K562 (cell line): ENCODE measurements around the gene TMEM69. TPM values are rescaled to one million over a fixed set of nuclear protein-coding genes. Genes with fewer than 3 reads are reported as not detected.

Experiments used
- BRD9 ChIP-seq: fragments of 450-650 bp; IDR thresholded peaks from 2 replicates; pipeline ENCODE4 v1.6.1; 2018; ENCODE audit warnings: low read depth; ENCODE audit not compliant: partially characterized antibody
- CBX8 ChIP-seq: fragments of 200-600 bp; sonication (generic); IDR thresholded peaks from 2 replicates; pipeline ENCODE4 v1.6.1; 2012; ENCODE audit warnings: borderline replicate concordance, mixed run types, low read depth, mild to moderate bottlenecking, moderate library complexity, mixed read lengths, low read length, control low read depth, inconsistent platforms; ENCODE audit not compliant: poor library complexity, severe bottlenecking; ENCODE audit errors: extremely low read depth
- CCNT2 ChIP-seq: IDR thresholded peaks from 2 replicates; pipeline ENCODE4 v1.6.1; 2011; ENCODE audit warnings: borderline replicate concordance, low read depth, mild to moderate bottlenecking, moderate library complexity, mixed read lengths, low read length; ENCODE audit not compliant: insufficient read length; ENCODE audit errors: extremely low read depth
- CREBBP ChIP-seq: IDR thresholded peaks from one replicate; pipeline ENCODE4 v1.6.1; 2012; ENCODE audit warnings: low read depth, mild to moderate bottlenecking, control low read depth, inconsistent platforms, low read length
- HDAC2 ChIP-seq: fragments of 450-650 bp; IDR thresholded peaks from 2 replicates; pipeline ENCODE4 v1.6.1; 2016; ENCODE audit warnings: mild to moderate bottlenecking
- MTA3 ChIP-seq: fragments of 450-650 bp; formaldehyde crosslinking; IDR thresholded peaks from 2 replicates; pipeline ENCODE4 v1.6.1; 2017; ENCODE audit warnings: mild to moderate bottlenecking, borderline replicate concordance
- POLR2G ChIP-seq: fragments of 200-400 bp; formaldehyde crosslinking; IDR thresholded peaks from 2 replicates; pipeline ENCODE4 v1.6.1; 2017; ENCODE audit warnings: low read depth, mild to moderate bottlenecking, antibody characterized with exemption, low read length, moderate library complexity
- PTTG1 ChIP-seq: fragments of 450-650 bp; IDR thresholded peaks from 2 replicates; pipeline ENCODE4 v1.6.1; 2016; ENCODE audit warnings: low read depth, mild to moderate bottlenecking, missing genetic modification characterization, missing compliant biosample characterization
- SRSF9 ChIP-seq: fragments of 200-400 bp; formaldehyde crosslinking; IDR thresholded peaks from 2 replicates; pipeline ENCODE4 v1.6.1; 2017; ENCODE audit warnings: low read depth, low read length, borderline replicate concordance
- TAF9B ChIP-seq: fragments of 450-650 bp; IDR thresholded peaks from 2 replicates; pipeline ENCODE4 v1.6.1; 2018; ENCODE audit warnings: mild to moderate bottlenecking; ENCODE audit not compliant: partially characterized antibody
- TEAD1 ChIP-seq, 2 experiments: fragments of 450-650 bp in 1 of 2; sonication (generic) in 1 of 2; formaldehyde crosslinking; IDR thresholded peaks; 2 replicates each; pipeline versions ENCODE4 v1.4.0 to v1.8.0; 2020 to 2022; ENCODE audit warnings: mild to moderate bottlenecking in 2 of 2, missing genetic modification reagents in 1 of 2
- U2AF1 ChIP-seq: fragments of 200-400 bp; formaldehyde crosslinking; optimal IDR thresholded peaks from 2 replicates; pipeline ENCODE3; 2017; ENCODE audit warnings: mild to moderate bottlenecking, low read depth, low read length, moderate library complexity
- XRCC4 ChIP-seq: IDR thresholded peaks from one replicate; pipeline ENCODE4 v1.6.1; 2011; ENCODE audit not compliant: insufficient read depth, insufficient read length; ENCODE audit errors: extremely low read depth
- YBX1 ChIP-seq: fragments of 450-650 bp; IDR thresholded peaks from 2 replicates; pipeline ENCODE4 v1.7.1; 2016; ENCODE audit warnings: mild to moderate bottlenecking
- ZNF24 ChIP-seq: fragments of 450-650 bp; IDR thresholded peaks from 2 replicates; pipeline ENCODE4 v1.6.1; 2016
- ZNF444 ChIP-seq: fragments of 250-450 bp; sonication (Bioruptor Pico); IDR thresholded peaks from 2 replicates; pipeline ENCODE4 v1.4.0; 2020; ENCODE audit warnings: mild to moderate bottlenecking, moderate library complexity
- polyA plus RNA-seq, 8 experiments: library from polyadenylated mRNA; depleted of rRNA in 4 of 8; stranded (reverse) in 5 of 8; unstranded in 3 of 8; fragments of >200 nt; fragmentation: Nextera tagmentation in 2 of 8; fragmentation: Illumina TruSeq in 1 of 8; extraction: Ambion mirVana in 2 of 8; extraction: Trizol in 1 of 8; gene quantifications; 2 replicates each; pipeline versions ENCODE4 v1.2.1 to v1.2.3, GENCODE V29; 2011 to 2014; ENCODE audit warnings: inconsistent platforms in 1 of 8, missing spikeins in 1 of 8
- total RNA-seq, 7 experiments: library from RNA; depleted of rRNA in 6 of 7; stranded (reverse); fragments of >200 nt in 6 of 7; fragmentation: Illumina TruSeq in 2 of 7; extraction: Trizol in 2 of 7; gene quantifications; 2 replicates each; pipeline versions ENCODE4 v1.2.1 to v1.2.3, GENCODE V29; 2011 to 2021; ENCODE audit warnings: low replicate concordance in 1 of 7
- TF ChIP-seq, protein P1 (sequence below): sonication (generic); formaldehyde crosslinking; IDR thresholded peaks from 2 replicates; pipeline ENCODE4 v1.8.0; 2022; ENCODE audit warnings: mild to moderate bottlenecking, missing genetic modification reagents
- TF ChIP-seq, protein P2 (sequence below): IDR thresholded peaks from 2 replicates; pipeline ENCODE4 v1.6.1; 2016; ENCODE audit warnings: missing genetic modification characterization, missing compliant biosample characterization
- TF ChIP-seq, protein P3 (sequence below): sonication (generic); formaldehyde crosslinking; IDR thresholded peaks from 2 replicates; pipeline ENCODE4 v1.8.0; 2022; ENCODE audit warnings: mild to moderate bottlenecking, missing genetic modification reagents
- TF ChIP-seq, protein P4 (sequence below): sonication (generic); formaldehyde crosslinking; IDR thresholded peaks from 2 replicates; pipeline ENCODE4 v1.8.1; 2023; ENCODE audit warnings: mild to moderate bottlenecking, missing genetic modification reagents

TMEM69 gene
- total and polyA plus RNA-seq, 9 of the 15 experiments (the other 6 are each of a cell fraction or from before 2014, with no cell fraction given), result 47.3 to 248 (median 103) TPM

DNA sequence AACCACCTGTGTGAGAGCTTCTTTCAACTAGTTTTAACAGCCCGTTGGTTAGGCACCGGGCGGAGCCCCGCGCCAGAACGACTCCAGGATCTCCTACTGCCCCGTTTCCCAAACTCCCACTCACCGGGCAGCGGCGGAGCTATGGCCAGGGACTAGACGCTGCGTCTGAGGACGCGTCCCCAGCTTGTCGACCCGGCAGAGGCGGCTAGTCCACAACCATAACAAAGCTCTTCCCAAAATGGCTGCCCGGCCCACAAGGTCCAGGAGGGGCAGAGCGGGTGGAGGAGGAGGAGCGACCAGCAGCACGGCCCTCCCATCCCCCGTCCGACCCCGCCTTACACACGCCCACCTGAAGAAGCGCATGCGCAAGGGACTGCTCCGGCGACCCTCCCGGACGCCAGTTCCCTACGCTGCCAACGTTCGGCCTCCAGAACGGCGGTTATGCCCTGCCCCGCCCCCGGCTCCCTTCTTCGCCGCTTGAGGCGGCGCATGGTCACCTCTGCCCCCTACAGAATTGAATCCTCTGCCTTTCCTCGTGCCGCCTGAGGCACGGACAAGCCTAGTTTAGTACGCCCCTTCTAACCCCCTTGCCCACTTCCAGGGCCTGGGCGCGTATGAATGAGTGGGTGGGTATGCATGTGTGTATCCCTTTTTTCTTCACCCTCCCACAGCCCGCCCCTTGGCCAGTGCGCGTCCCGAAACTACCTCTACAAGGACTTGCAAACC lies 1.5 kb upstream of the TMEM69 start, which contains the start of gene GPBP1L1 (continued):
- TF ChIP-seq, protein P1, sequence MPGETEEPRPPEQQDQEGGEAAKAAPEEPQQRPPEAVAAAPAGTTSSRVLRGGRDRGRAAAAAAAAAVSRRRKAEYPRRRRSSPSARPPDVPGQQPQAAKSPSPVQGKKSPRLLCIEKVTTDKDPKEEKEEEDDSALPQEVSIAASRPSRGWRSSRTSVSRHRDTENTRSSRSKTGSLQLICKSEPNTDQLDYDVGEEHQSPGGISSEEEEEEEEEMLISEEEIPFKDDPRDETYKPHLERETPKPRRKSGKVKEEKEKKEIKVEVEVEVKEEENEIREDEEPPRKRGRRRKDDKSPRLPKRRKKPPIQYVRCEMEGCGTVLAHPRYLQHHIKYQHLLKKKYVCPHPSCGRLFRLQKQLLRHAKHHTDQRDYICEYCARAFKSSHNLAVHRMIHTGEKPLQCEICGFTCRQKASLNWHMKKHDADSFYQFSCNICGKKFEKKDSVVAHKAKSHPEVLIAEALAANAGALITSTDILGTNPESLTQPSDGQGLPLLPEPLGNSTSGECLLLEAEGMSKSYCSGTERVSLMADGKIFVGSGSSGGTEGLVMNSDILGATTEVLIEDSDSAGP (CRISPR knock-in tag), result peak; percentile 83
- no peak for TF ChIP-seq PTTG1
- TF ChIP-seq, protein P2, sequence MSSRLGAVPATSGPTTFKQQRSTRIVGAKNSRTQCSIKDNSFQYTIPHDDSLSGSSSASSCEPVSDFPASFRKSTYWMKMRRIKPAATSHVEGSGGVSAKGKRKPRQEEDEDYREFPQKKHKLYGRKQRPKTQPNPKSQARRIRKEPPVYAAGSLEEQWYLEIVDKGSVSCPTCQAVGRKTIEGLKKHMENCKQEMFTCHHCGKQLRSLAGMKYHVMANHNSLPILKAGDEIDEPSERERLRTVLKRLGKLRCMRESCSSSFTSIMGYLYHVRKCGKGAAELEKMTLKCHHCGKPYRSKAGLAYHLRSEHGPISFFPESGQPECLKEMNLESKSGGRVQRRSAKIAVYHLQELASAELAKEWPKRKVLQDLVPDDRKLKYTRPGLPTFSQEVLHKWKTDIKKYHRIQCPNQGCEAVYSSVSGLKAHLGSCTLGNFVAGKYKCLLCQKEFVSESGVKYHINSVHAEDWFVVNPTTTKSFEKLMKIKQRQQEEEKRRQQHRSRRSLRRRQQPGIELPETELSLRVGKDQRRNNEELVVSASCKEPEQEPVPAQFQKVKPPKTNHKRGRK, result no peak
- peak; percentile 19 for TF ChIP-seq BRD9
- TF ChIP-seq HDAC2, result peak; percentile 55
- TF ChIP-seq ZNF444 (CRISPR knock-in tag), result peak; percentile 11
- no peak for TF ChIP-seq MTA3
- no peak for TF ChIP-seq TAF9B
- TF ChIP-seq, protein P3, sequence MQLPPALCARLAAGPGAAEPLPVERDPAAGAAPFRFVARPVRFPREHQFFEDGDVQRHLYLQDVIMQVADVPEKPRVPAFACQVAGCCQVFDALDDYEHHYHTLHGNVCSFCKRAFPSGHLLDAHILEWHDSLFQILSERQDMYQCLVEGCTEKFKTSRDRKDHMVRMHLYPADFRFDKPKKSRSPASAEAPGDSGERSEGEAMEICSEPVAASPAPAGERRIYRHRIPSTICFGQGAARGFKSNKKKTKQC (CRISPR knock-in tag), result peak; percentile 4; the same call in 1 of the 2 replicates
- peak; percentile 94 for TF ChIP-seq ZNF24
- no peak for TF ChIP-seq CBX8
- no peak for TF ChIP-seq XRCC4
- TF ChIP-seq TEAD1 (CRISPR knock-in tag; IDR thresholded peaks at IDR 0.05), result no peak; a peak in 1 of 4 replicates
- no peak for TF ChIP-seq CREBBP
- TF ChIP-seq SRSF9, result no peak
- peak; percentile 93 for TF ChIP-seq POLR2G
- TF ChIP-seq, protein P4, sequence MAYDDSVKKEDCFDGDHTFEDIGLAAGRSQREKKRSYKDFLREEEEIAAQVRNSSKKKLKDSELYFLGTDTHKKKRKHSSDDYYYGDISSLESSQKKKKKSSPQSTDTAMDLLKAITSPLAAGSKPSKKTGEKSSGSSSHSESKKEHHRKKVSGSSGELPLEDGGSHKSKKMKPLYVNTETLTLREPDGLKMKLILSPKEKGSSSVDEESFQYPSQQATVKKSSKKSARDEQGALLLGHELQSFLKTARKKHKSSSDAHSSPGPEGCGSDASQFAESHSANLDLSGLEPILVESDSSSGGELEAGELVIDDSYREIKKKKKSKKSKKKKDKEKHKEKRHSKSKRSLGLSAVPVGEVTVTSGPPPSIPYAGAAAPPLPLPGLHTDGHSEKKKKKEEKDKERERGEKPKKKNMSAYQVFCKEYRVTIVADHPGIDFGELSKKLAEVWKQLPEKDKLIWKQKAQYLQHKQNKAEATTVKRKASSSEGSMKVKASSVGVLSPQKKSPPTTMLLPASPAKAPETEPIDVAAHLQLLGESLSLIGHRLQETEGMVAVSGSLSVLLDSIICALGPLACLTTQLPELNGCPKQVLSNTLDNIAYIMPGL, result no peak; the same call in none of the 2 replicates
- TF ChIP-seq CCNT2, result peak; percentile 42
- TF ChIP-seq YBX1, result no peak
- TF ChIP-seq U2AF1, result no peak
